Breast epithelium (tissue), 3 donors: ENCODE data around the gene VPS11.

Experiments
- POLR2A ChIP-seq: fragments of 450-650 bp; IDR thresholded peaks from one replicate; pipeline ENCODE4 v1.6.1; 2016; ENCODE audit warnings: antibody characterized with exemption, mild to moderate bottlenecking, moderate library complexity
- POLR2AphosphoS5 ChIP-seq, 3 donors: sonication (generic); formaldehyde crosslinking; IDR thresholded peaks; one replicate each; pipeline ENCODE4 v1.6.1; 2017; ENCODE audit warnings: antibody characterized with exemption in 3 of 3
- TF ChIP-seq, protein P1 (sequence below), 3 donors: fragments of 450-650 bp; IDR thresholded peaks; one replicate each; pipeline ENCODE4 v1.5.1; 2016 to 2017; ENCODE audit warnings: antibody characterized with exemption in 3 of 3, mild to moderate bottlenecking in 3 of 3, moderate library complexity in 3 of 3

DNA sequence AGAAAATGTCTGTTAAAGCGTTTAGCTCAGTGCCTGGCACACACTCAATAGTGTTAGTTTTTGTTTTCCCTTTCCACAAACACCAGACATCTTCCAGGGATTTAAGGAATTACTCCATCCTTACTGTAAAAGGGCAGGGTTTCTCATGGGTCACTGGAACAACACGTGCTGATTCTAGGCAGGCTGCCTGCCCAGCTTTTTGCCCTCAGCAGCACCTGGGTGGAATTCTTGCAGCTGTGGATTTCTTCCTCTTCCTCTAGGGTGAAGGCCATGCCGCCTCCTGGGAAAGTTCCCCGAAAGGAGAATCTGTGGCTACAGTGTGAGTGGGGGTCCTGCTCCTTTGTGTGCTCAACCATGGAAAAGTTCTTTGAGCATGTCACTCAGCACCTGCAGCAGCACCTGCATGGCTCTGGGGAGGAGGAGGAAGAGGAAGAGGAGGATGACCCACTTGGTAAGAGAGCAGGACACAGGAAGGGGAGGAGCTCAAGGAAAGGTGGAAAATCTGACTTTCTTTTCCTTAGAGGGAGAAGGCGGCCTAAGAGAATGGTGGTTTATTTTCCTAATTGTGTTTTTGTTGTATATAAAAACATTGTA, 59.2 kb downstream of the VPS11 start:
- TF ChIP-seq, protein P1, sequence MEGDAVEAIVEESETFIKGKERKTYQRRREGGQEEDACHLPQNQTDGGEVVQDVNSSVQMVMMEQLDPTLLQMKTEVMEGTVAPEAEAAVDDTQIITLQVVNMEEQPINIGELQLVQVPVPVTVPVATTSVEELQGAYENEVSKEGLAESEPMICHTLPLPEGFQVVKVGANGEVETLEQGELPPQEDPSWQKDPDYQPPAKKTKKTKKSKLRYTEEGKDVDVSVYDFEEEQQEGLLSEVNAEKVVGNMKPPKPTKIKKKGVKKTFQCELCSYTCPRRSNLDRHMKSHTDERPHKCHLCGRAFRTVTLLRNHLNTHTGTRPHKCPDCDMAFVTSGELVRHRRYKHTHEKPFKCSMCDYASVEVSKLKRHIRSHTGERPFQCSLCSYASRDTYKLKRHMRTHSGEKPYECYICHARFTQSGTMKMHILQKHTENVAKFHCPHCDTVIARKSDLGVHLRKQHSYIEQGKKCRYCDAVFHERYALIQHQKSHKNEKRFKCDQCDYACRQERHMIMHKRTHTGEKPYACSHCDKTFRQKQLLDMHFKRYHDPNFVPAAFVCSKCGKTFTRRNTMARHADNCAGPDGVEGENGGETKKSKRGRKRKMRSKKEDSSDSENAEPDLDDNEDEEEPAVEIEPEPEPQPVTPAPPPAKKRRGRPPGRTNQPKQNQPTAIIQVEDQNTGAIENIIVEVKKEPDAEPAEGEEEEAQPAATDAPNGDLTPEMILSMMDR (IDR thresholded peaks at IDR 0.05) = no peak
- TF ChIP-seq POLR2A (no peak), POLR2AphosphoS5 (IDR thresholded peaks at IDR 0.05) (no peak)
